Activated T-cell treated with anti-CD3 and anti-CD28 coated beads, Interleukin-2, amount 50 U/mL, for 72 hours (primary cell): ENCODE results near the gene IRAK2. TPM values are rescaled to one million over a fixed set of nuclear protein-coding genes. Genes with fewer than 3 reads are reported as not detected.

Experiments used
- ATAC-seq, 2 donors: fragments of 150-1000 bp; cut with Tn5 transposase; replicated peaks in 1 of 2; 2 replicates each; pipeline ENCODE4 v1.10.0; 2021; ENCODE audit warnings: moderate library complexity in 2 of 2, mild to moderate bottlenecking in 1 of 2
- DNase-seq, 2 donors: peaks; one replicate each; pipeline ENCODE4 v3.0.0; 2021 to 2022; ENCODE audit warnings: mixed read lengths in 1 of 2
- H3K27ac Mint-ChIP-seq: one replicate; pipeline ENCODE4 v1.8.0; 2022; ENCODE audit warnings: mild to moderate bottlenecking, moderate library complexity, mixed read lengths
- H3K27me3 Mint-ChIP-seq: one replicate; pipeline ENCODE4 v1.8.0; 2022; ENCODE audit warnings: low read depth, mixed read lengths
- H3K36me3 Mint-ChIP-seq, 2 donors: one replicate each; pipeline ENCODE4 v1.8.0; 2022; ENCODE audit warnings: mixed read lengths in 2 of 2, mild to moderate bottlenecking in 1 of 2; ENCODE audit not compliant: insufficient read depth in 2 of 2
- H3K4me1 Mint-ChIP-seq: one replicate; pipeline ENCODE4 v1.8.0; 2022; ENCODE audit warnings: low read depth, mixed read lengths
- H3K4me3 Mint-ChIP-seq, 2 donors: one replicate each; pipeline ENCODE4 v1.8.0; 2022; ENCODE audit warnings: mild to moderate bottlenecking in 2 of 2, mixed read lengths in 2 of 2, moderate library complexity in 2 of 2
- H3K9me3 Mint-ChIP-seq, 2 donors: one replicate each; pipeline ENCODE4 v1.8.0; 2022; ENCODE audit warnings: mixed read lengths in 2 of 2
- total RNA-seq, 2 donors: library from RNA; stranded (reverse); gene quantifications; one replicate each; pipeline ENCODE4 v1.2.3, GENCODE V29; 2022

The IRAK2 gene
- total RNA-seq, 2 donors from 2014 or later, result 9.4 to 11.8 TPM

GRCh38 chr3:10226293-10226692 is 61.6 kb downstream of the IRAK2 start:
- Mint-ChIP-seq H3K9me3 (peaks cover 1 to 2% of the 10 kb centered on the region in 2 donors), H3K27ac (no peak overlapping the region), H3K4me3 (no peak overlapping the region), H3K27me3 (no peaks in the 10 kb centered on the region), H3K4me1 (peaks cover 70% of the 10 kb centered on the region), H3K36me3 (peaks cover 3 to 6% of the 10 kb centered on the region in 2 donors)
- no peak for DNase-seq
- no peak for ATAC-seq

GRCh38 chr3:10228248-10228950 is 63.7 kb downstream of the IRAK2 start:
- peak overlapping the region; percentile 12 for H3K27ac Mint-ChIP-seq
- peaks cover 56% of the 10 kb centered on the region for H3K4me1 Mint-ChIP-seq
- peaks cover 1 to 2% of the 10 kb centered on the region in 2 donors for H3K9me3 Mint-ChIP-seq
- ATAC-seq, result peak; percentile 68 to 71
- H3K27me3 Mint-ChIP-seq, result no peaks in the 10 kb centered on the region
- H3K36me3 Mint-ChIP-seq, result peaks cover 3 to 9% of the 10 kb centered on the region in 2 donors
- DNase-seq, result peak; percentile 55 to 65
- H3K4me3 Mint-ChIP-seq, result peak overlapping the region; percentile 69 to 73

GRCh38 chr3:10229576-10229975 is 64.9 kb downstream of the IRAK2 start:
- Mint-ChIP-seq H3K27me3 (no peaks in the 10 kb centered on the region), H3K4me3 (peak overlapping the region in 1 of 2 donors; percentile 14), H3K9me3 (peaks cover 1 to 2% of the 10 kb centered on the region in 2 donors), H3K27ac (no peak overlapping the region), H3K4me1 (peaks cover 44% of the 10 kb centered on the region), H3K36me3 (peaks cover 3 to 8% of the 10 kb centered on the region in 2 donors)
- ATAC-seq (no peak), DNase-seq (no peak)

- DNase-seq, result no peak
- no peaks in the 10 kb centered on the region for H3K9me3 Mint-ChIP-seq
- peaks cover 33% of the 10 kb centered on the region for H3K4me1 Mint-ChIP-seq
- ATAC-seq, result peak in 1 of 2 donors; percentile 46
- peak overlapping the region in 1 of 2 donors; percentile 6 for H3K4me3 Mint-ChIP-seq
- no peak overlapping the region for H3K27ac Mint-ChIP-seq
- peaks cover 4 to 6% of the 10 kb centered on the region in 2 donors for H3K36me3 Mint-ChIP-seq
- no peaks in the 10 kb centered on the region for H3K27me3 Mint-ChIP-seq
These were observed 67.4 kb downstream of the IRAK2 start for GRCh38 chr3:10232137-10232536.

- Mint-ChIP-seq H3K4me1 (peaks cover 35% of the 10 kb centered on the region), H3K27ac (no peak overlapping the region), H3K36me3 (peaks cover 2 to 7% of the 10 kb centered on the region in 2 donors), H3K4me3 (no peak overlapping the region), H3K9me3 (no peaks in the 10 kb centered on the region), H3K27me3 (no peaks in the 10 kb centered on the region)
- DNase-seq (no peak), ATAC-seq (no peak)
These were observed 69.3 kb downstream of the IRAK2 start for GRCh38 chr3:10233988-10234387.

GRCh38 chr3:10234526-10235230 is 70.0 kb downstream of the IRAK2 start:
- Mint-ChIP-seq H3K27me3 (no peaks in the 10 kb centered on the region), H3K36me3 (peaks cover 4 to 14% of the 10 kb centered on the region in 2 donors), H3K9me3 (no peaks in the 10 kb centered on the region), H3K27ac (no peak overlapping the region), H3K4me1 (peaks cover 33% of the 10 kb centered on the region), H3K4me3 (no peak overlapping the region)
- ATAC-seq (no peak), DNase-seq (no peak)

- H3K4me3 Mint-ChIP-seq, result no peak overlapping the region
These were observed 70.8 kb downstream of the IRAK2 start for GRCh38 chr3:10235551-10235950.

GRCh38 chr3:10238345-10239183 is 73.8 kb downstream of the IRAK2 start:
- DNase-seq, result peak; percentile 25 to 48
- no peaks in the 10 kb centered on the region for H3K27me3 Mint-ChIP-seq
- no peak overlapping the region for H3K27ac Mint-ChIP-seq
- peaks cover 2 to 14% of the 10 kb centered on the region in 2 donors for H3K36me3 Mint-ChIP-seq
- ATAC-seq, result peak; percentile 53 to 61
- H3K4me1 Mint-ChIP-seq, result peaks cover 51% of the 10 kb centered on the region
- peak overlapping the region in 1 of 2 donors; percentile 27 for H3K4me3 Mint-ChIP-seq
- no peaks in the 10 kb centered on the region for H3K9me3 Mint-ChIP-seq

More at GRCh38 chr3:10235551-10235950, 70.8 kb downstream of the IRAK2 start:
- Mint-ChIP-seq H3K9me3 (no peaks in the 10 kb centered on the region), H3K36me3 (peaks cover 5 to 14% of the 10 kb centered on the region in 2 donors), H3K27ac (no peak overlapping the region), H3K4me1 (peaks cover 30% of the 10 kb centered on the region), H3K27me3 (no peaks in the 10 kb centered on the region)
- ATAC-seq (no peak), DNase-seq (no peak)

- no peak overlapping the region for H3K27ac Mint-ChIP-seq
These were observed 76.1 kb downstream of the IRAK2 start for GRCh38 chr3:10240799-10241198.

GRCh38 chr3:10242182-10243065 is 77.7 kb downstream of the IRAK2 start:
- Mint-ChIP-seq H3K36me3 (peaks cover 19 to 41% of the 10 kb centered on the region in 2 donors), H3K27me3 (no peaks in the 10 kb centered on the region), H3K4me1 (peaks cover 58% of the 10 kb centered on the region), H3K9me3 (peaks cover 8 to 10% of the 10 kb centered on the region in 2 donors), H3K4me3 (peak overlapping the region; percentile 66 to 73), H3K27ac (peak overlapping the region; percentile 78)
- DNase-seq (peak; percentile 77 to 84), ATAC-seq (peak; percentile 99)

More at GRCh38 chr3:10240799-10241198, 76.1 kb downstream of the IRAK2 start:
- H3K4me1 Mint-ChIP-seq, result peaks cover 56% of the 10 kb centered on the region
- H3K4me3 Mint-ChIP-seq, result no peak overlapping the region
- ATAC-seq (no peak), DNase-seq (no peak)
- no peaks in the 10 kb centered on the region for H3K27me3 Mint-ChIP-seq
- H3K9me3 Mint-ChIP-seq, result peaks cover 7 to 8% of the 10 kb centered on the region in 2 donors
- H3K36me3 Mint-ChIP-seq, result peaks cover 14 to 37% of the 10 kb centered on the region in 2 donors

- peaks cover 8 to 10% of the 10 kb centered on the region in 2 donors for H3K9me3 Mint-ChIP-seq
- ATAC-seq, result no peak
- no peaks in the 10 kb centered on the region for H3K27me3 Mint-ChIP-seq
- no peak overlapping the region for H3K27ac Mint-ChIP-seq
- H3K4me3 Mint-ChIP-seq, result no peak overlapping the region
- H3K36me3 Mint-ChIP-seq, result peaks cover 24 to 49% of the 10 kb centered on the region in 2 donors
- H3K4me1 Mint-ChIP-seq, result peaks cover 50% of the 10 kb centered on the region
- no peak for DNase-seq
These were observed 79.3 kb downstream of the IRAK2 start for GRCh38 chr3:10244009-10244408.
